Amniotic stem cell (primary cell): ENCODE results near the gene SNX11.

Experiments
- DNase-seq: peaks from one replicate; lab custom pipeline; 2025; lab: John Stamatoyannopoulos, UW

Gene SNX11

DNA sequence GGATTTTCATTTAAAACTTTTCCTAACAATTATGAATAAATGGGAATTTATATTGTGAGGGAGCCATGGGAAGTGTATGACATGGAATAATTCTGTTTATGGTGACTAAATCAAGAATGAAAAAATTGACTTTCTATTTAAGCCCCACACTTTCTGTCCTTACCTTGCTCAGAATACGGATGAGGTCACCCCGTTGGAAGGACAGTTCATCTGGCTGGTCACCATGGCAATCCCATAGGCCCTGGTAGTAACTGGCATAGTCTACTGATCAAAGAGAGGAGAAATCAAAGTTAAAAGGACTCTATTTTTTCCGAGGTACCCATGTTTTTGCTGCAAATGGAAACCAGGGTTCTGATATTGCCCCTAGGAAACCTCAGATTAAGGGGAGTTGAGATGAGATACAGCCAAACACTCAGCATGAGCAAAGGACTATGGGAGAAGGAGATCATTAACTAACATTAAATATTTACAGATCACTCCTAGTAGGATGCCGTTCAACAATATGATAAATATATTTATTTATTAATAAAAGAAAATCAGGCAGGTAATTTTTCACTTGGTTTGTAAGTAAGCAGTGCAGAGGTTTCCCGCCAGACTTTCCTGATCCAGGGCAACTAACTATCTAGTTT lies 54.9 kb downstream of the SNX11 start:
- no peak for DNase-seq

DNA sequence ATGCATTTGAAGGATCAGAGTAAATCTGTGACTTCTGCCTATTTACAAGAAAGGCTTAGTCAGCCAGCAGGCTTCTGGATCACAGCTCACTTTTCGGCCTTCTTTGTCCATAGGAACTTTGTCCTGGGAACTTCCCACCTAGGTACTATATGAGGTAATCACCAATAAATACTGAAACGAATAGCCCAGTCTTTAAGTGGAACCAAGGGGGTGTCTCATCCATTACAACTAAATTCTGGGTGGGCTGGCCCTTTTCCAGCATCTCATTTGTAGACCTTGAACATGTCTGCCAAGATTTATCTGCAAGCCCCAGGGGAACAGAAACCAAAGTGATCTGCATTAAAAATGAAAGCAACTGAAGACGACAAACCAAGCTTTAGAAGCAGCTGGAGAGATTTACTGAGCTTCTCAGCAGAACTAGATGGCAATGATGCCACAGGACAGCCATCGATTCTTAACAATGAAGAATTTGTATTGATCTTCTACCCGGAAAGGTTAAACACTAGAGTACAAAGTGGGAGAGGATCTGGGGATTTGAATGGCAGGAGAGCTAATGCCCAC lies 55.5 kb downstream of the SNX11 start:
- DNase-seq, result no peak

DNA sequence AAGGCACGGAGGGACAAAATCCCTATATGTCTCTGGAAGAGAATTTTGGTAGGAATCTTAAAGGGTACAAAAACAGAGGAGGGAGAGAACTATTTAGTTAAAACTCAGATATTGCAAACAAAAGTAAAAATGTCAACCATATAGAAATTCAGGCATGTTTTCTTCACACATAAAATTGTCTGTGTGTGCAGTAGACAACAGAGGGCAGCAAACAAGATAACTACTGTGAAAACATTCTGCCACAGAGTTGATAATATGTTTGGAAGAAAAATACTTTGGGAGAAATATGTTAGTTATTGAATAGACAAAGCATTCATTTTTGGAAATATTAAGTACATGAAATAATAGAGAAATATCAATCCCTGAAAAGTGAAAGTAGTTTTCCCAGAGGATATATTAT lies 56.2 kb downstream of the SNX11 start:
- DNase-seq, result no peak

DNA sequence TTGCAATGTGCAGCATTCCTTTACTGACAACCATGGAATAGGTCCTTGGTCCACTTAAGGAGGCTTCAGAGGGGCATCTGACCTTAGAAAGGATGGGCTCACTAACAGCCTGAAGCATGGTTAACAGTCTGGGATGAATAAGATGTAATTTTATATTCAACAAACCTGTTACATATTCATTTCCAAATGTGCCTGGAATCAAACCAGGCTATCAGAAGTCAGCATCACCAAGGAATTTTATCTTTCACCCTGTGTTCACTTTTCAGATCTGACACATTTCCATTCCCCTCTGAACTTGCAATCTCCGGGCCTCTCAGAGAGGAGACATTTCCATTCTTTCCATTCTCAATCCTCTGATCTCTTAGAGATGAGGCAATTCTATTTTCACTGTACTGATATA lies 62.4 kb downstream of the SNX11 start:
- no peak for DNase-seq
